Ishikawa (cell line): ENCODE data around the gene PHF1.

Source experiments
- CEBPB ChIP-seq: IDR thresholded peaks from 2 replicates; pipeline ENCODE4 v1.6.1; 2012
- EGR1 ChIP-seq: IDR thresholded peaks from 2 replicates; pipeline ENCODE4 v1.6.1; 2012
- EP300 ChIP-seq: IDR thresholded peaks from 2 replicates; pipeline ENCODE4 v1.6.1; 2012; ENCODE audit warnings: borderline replicate concordance
- MAX ChIP-seq: IDR thresholded peaks from 2 replicates; pipeline ENCODE4 v1.6.1; 2012
- NFIC ChIP-seq: IDR thresholded peaks from 2 replicates; pipeline ENCODE4 v1.6.1; 2012
- RAD21 ChIP-seq: IDR thresholded peaks from 2 replicates; pipeline ENCODE4 v1.6.1; 2012; ENCODE audit warnings: low read depth
- REST ChIP-seq: IDR thresholded peaks from 2 replicates; pipeline ENCODE4 v1.6.1; 2012; ENCODE audit warnings: low read depth, mild to moderate bottlenecking
- TAF1 ChIP-seq: IDR thresholded peaks from 2 replicates; pipeline ENCODE4 v1.6.1; 2012; ENCODE audit warnings: low read depth, mild to moderate bottlenecking
- TCF12 ChIP-seq: IDR thresholded peaks from 2 replicates; pipeline ENCODE4 v1.6.1; 2012; ENCODE audit warnings: low read depth
- YY1 ChIP-seq: IDR thresholded peaks from 2 replicates; pipeline ENCODE4 v1.6.1; 2012; ENCODE audit warnings: low read depth

- TF ChIP-seq RAD21 (no peak), TAF1 (no peak), REST (no peak), CEBPB (no peak), NFIC (no peak), TCF12 (no peak), EP300 (no peak), EGR1 (no peak), MAX (no peak), YY1 (no peak)
Measured at GRCh38 chr6:33455051-33455450, 44.2 kb downstream of the PHF1 start.
